ENCODE results near the gene RUFY1.
"Not testable (repeated sequence)": the region's sequence is repeated elsewhere in the genome, so short reads cannot be mapped to it uniquely, and the experiment has no call there.

Gene RUFY1

GRCh38 chr5:179623906-179624741, 73.8 kb downstream of the RUFY1 start:
- peak; percentile 50 for DNase-seq

DNA sequence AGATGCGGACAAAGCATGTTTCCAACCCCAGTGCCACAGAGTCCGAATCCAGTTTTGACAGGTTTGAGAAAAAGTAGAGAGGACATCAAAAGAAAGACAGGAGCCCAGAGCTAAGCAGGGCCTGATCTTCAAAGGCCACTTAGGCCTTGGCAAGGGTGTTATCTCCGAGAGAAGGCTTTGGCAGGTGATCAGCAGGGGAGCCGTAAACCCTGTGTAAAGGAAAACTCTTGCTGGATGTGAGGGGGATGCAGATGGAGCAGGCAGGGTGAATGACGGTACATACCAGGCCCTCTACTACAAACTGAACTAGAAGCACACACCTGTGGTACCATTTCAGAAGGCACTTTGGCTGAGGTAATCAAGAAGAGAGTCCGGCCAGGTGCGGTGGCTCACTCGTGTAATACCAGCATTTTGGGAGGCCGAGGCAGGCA, 74.5 kb downstream of the RUFY1 start:
- no peak for DNase-seq

DNA sequence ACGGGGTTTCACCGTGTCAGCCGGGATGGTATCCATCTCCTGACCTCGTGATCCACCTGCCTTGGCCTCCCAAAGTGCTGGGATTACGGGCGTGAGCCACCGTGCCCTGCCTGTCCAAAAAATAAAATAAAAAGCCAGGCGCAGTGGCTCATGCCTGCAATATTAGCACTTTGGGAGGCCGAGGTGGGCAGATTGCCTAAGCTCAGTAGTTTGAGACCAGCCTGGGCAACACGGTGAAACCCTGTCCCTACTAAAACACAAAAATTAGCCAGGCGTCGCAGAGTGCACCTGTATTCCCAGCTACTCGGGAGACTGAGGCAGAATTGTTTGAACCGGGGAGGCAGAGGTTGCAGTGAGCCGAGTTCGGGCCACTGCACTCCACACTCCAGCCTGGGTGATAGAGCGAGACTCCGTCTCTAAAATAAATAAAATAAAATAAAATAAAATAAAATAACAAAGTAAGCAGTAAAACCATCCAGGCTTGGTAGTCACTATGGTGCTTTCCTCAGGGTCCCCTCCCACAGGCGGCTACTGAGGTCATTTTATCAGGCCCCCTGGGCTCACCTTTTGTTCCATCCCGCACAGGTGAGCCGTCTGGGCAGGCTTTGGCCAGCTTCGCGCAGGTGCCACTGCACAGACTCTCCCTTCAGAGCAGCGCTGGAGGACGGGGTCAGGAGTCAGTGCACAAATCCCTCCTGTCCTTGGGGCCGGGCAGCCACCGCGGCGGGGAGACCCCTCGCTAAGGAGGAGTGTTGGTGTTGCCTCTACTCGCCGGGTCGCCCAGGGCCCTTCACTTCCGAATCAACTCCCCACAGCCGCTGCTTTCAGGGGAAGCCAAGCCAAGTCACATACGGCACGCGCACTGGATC, 83.4 kb downstream of the RUFY1 start:
- not testable (repeated sequence) for DNase-seq

- DNase-seq, result not testable (repeated sequence)
These were observed 84.2 kb downstream of the RUFY1 start for GRCh38 chr5:179634370-179635172.

DNA sequence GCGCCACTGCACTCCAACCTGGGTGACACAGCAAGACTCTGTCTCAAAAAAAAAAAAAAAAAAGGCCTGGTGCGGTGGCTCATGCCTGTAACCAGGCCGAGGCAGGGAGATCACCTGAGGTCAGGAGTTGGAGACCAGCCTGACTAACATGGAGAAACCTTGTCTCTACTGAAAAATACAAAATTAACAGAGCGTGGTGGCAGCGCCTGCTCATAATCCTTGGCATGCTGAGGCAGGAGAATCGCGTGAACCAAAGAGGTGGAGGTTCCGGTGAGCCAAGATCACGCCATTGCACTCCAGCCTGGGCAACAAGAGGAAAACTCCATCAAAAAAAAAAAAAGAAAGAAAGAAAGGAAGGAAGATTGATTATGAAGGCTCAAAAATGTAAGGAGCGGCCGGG, 88.9 kb downstream of the RUFY1 start:
- not testable (repeated sequence) for DNase-seq

DNA sequence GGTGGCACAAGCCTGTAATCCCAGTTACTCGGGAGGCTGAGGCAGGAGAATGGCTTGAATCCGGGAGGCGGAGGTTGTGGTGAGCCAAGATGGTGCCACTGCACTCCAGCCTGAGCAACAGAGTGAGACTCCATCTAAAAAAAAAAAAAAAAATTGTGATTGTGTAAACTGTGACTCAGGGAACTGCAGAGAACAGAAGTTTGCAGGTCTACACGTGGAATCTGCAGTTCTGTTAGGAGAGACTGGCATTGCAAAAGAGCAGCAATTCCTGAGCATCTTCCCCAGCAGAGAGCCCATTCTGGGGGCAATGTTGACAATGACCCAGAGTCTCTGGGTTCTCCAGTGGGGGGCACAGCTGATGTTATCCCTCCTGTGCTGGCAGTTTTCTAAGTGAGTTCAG, 91.4 kb downstream of the RUFY1 start:
- not testable (repeated sequence) for DNase-seq

- not testable (repeated sequence) for DNase-seq
These were observed 92.3 kb downstream of the RUFY1 start for GRCh38 chr5:179642626-179643025.

- DNase-seq, result not testable (repeated sequence)
These were observed 93.0 kb downstream of the RUFY1 start for GRCh38 chr5:179643141-179643920.

- not testable (repeated sequence) for DNase-seq
These were observed 94.4 kb downstream of the RUFY1 start for GRCh38 chr5:179644766-179645165.

GRCh38 chr5:179648410-179648809, 98.1 kb downstream of the RUFY1 start:
- no peak for DNase-seq

DNA sequence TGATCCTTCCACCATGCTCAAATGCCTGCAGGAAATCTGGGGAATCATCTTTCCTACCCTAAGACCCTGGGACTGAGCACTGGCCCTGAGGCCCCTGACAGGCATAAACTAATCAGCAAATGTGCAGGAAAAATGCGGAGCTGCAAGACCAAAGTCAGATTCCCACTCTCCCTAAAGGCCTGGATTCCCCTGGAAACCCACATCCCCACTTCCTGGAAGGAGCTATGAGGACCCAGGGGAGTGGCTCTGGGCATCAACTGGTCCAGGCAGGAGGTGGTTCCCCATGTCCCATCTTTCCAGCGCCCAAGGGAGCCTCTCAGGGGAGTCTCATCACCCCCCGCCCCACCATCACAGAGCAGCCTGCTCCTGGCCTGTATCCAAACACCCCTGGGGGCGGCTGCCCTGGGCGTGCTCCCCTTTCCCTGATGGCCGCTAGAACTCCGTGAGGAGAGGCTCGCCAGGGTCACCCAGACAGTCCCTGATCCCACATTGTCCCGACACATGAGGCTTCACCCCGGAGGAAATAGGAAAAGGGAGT, 98.9 kb downstream of the RUFY1 start:
- DNase-seq, result not testable (repeated sequence)

DNA sequence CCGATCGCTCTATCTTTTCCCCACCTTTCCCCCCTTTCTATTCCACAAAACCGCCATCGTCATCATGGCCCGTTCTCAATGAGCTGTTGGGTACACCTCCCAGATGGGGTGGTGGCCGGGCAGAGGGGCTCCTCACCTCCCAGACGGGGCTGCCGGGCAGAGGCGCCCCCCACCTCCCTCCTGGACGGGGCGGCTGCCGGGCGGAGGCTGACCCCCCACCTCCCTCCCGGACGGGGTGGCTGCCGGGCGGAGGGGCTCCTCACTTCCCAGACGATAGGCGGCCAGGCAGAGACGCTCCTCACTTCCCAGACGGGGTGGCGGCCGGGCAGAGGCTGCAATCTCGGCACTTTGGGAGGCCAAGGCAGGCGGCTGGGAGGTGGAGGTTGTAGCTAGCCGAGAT, 99.9 kb downstream of the RUFY1 start:
- DNase-seq, result not testable (repeated sequence)

DNA sequence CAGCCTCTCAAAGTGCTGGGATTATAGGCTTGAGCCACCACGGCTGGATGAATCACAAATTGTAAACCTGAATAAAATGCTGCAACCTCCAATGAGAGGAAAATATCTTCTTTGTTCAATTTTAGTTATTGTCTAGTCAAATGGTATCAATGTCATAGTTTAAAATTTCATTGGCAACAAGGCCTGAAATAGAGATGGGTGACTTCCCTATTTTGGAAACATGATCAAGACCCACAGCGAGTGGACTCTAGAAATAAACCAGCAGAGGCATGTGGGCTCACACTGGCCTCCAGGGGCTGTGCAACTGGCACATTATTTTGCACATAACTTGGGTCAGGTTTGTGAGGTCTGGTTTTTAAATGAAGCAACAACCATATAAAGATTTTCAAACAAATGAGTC, 102.8 kb downstream of the RUFY1 start:
- DNase-seq, result not testable (repeated sequence)

DNA sequence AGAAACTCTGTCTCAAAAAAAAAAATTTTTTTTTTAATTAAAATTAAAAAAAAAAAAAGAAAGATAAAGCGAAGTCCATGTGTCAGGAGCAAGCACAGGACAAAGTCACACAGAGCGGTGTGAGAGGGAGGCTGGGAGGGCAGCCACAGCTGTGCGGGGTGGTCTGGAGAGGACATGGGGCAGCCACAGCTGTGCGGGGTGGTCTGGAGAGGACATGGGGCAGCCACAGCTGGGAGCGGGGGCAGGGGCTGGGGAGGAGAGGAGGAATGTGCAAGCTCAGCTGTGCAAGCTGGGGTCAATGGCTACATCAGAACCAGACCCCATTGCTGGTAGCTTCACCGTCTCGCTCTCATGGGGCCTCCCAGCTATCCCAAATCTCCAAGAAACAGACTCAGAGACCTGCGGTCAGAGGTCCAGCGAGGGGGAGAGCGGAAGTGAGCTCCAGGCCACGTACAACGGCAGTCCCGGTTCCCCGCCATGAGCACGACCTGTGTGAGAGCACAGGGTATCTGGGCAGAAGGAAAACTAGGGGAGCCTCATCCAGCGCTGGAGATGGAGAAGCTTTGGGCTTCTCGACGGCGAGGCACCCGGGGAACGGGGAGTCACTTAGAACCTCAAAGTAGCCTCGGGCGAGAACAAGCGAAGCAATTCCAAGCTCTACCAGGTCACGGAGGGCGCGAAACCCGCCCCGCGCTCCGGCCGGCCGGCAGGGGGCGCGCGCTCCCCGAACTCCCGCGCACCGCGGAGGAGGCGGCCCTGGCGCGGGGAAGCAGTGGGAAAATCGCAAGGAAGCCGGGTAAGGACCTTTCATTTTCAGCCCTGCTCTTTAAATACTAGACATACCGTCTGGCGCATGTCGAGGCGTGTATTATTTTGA, 107.2 kb downstream of the RUFY1 start:
- DNase-seq, result not testable (repeated sequence)

DNA sequence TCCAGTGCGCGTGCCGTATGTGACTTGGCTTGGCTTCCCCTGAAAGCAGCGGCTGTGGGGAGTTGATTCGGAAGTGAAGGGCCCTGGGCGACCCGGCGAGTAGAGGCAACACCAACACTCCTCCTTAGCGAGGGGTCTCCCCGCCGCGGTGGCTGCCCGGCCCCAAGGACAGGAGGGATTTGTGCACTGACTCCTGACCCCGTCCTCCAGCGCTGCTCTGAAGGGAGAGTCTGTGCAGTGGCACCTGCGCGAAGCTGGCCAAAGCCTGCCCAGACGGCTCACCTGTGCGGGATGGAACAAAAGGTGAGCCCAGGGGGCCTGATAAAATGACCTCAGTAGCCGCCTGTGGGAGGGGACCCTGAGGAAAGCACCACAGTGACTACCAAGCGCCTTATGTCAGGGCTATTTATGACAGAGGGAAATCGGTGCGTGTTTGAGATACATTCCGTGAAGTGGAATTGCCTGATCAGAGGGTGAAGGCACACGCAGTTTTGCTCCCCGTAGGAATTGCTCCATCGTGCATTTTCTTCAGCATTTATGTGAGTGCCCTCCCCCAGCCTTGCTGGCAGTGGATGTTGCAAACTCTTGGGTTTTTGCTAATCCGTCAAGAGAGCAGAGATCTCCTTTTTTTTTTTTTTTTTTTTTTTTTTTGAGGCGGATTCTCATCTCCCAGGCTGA, 108.0 kb downstream of the RUFY1 start:
- DNase-seq, result peak; percentile 1

Data from GF-D8 (cell line).